AG04449 (cell line): ENCODE data around the gene PRKN.

Experiments
- CTCF ChIA-PET: fragments of 350-600 bp; formaldehyde crosslinking; extraction: SDS; loops from one replicate; lab custom pipeline; 2021; ENCODE audit warnings: antibody characterized with exemption; lab: Yijun Ruan, JAX
- POLR2A ChIA-PET: fragments of 400-600, 350-600 bp; formaldehyde crosslinking; extraction: SDS; loops from one replicate; lab custom pipeline; 2020; ENCODE audit warnings: antibody characterized with exemption, inconsistent platforms; lab: Yijun Ruan, JAX
- DNase-seq: peaks from one replicate; pipeline ENCODE4 v3.0.0-alpha.2; 2010; ENCODE audit warnings: low read depth, low spot score
- H3K4me3 ChIP-seq: 2 replicates; pipeline ENCODE4 v1.5.1; 2011; ENCODE audit warnings: low read depth, mild to moderate bottlenecking, control low read depth, low read length
- TF ChIP-seq, protein P1 (sequence below): IDR thresholded peaks from one replicate; pipeline ENCODE4 v1.5.1; 2011; ENCODE audit warnings: mild to moderate bottlenecking, moderate library complexity, low read length, control low read depth, inconsistent platforms; ENCODE audit not compliant: insufficient read depth; ENCODE audit errors: missing control alignments

Gene PRKN

DNA sequence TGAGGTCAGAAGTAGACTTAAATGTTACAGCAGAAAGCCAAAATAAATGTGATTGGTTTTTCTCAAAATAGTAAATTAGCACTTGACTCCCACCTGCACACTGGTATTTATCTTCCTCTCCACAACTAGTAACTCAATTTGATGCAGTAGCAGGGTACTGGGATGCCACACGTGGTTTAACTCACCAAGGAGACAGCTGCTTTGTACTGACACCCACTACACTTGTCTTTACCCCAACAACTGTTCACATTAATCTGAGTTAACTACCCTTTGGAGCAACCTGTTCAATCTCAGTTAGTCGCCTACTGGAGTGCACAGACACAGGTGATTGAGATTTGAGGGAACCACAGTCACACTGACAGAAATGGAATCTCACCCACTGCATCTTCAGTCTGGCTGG, 242.1 kb downstream of the PRKN start:
- TF ChIP-seq, protein P1, sequence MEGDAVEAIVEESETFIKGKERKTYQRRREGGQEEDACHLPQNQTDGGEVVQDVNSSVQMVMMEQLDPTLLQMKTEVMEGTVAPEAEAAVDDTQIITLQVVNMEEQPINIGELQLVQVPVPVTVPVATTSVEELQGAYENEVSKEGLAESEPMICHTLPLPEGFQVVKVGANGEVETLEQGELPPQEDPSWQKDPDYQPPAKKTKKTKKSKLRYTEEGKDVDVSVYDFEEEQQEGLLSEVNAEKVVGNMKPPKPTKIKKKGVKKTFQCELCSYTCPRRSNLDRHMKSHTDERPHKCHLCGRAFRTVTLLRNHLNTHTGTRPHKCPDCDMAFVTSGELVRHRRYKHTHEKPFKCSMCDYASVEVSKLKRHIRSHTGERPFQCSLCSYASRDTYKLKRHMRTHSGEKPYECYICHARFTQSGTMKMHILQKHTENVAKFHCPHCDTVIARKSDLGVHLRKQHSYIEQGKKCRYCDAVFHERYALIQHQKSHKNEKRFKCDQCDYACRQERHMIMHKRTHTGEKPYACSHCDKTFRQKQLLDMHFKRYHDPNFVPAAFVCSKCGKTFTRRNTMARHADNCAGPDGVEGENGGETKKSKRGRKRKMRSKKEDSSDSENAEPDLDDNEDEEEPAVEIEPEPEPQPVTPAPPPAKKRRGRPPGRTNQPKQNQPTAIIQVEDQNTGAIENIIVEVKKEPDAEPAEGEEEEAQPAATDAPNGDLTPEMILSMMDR, result no peak
- no peak overlapping the region for H3K4me3 ChIP-seq
- POLR2A ChIA-PET, result no interaction called here
- CTCF ChIA-PET, result no interaction called here
- DNase-seq, result no peak

DNA sequence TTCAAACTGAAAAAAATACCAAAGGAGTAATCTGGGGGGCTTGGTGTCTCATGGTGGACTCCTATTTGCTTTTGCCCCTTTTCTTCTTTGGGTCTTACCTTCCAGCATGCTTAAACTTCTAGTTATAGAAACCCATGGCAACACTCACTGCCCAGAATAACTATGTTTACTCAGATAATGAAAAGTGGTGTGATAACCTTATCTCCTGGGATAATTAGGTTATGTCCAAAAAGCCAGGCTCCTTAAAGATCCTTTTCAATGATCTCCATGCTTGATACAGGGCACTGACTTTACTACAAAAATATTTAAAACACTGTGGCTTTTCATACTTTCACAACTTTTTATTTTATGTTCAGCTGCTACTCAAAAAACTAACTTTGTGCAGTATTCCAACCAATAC, 245.6 kb downstream of the PRKN start:
- no peak overlapping the region for H3K4me3 ChIP-seq
- DNase-seq, result no peak
- CTCF ChIA-PET, result no interaction called here
- TF ChIP-seq, protein P1, result no peak
- POLR2A ChIA-PET, result no interaction called here

DNA sequence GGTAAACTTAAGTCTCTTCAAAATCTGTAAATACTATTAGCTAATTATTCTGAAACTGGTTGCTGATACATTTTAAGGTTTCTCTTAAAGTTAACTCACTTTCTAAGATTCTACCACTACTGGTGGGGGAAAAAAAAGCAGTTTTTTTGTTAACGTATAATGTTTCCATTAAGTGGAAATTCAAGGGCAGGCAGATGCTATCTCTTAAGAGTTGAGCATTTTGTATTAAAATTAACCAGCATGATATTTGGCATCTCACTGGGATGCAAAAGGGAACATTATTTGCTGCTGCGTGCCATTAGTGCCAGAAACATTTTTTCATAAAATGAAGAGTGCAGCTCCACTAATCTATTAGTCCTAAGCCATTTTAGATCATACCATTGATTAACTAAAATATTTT, 246.2 kb downstream of the PRKN start:
- H3K4me3 ChIP-seq, result no peak overlapping the region
- TF ChIP-seq, protein P1, result no peak
- no peak for DNase-seq
- ChIA-PET POLR2A (no interaction called here), CTCF (no interaction called here)

DNA sequence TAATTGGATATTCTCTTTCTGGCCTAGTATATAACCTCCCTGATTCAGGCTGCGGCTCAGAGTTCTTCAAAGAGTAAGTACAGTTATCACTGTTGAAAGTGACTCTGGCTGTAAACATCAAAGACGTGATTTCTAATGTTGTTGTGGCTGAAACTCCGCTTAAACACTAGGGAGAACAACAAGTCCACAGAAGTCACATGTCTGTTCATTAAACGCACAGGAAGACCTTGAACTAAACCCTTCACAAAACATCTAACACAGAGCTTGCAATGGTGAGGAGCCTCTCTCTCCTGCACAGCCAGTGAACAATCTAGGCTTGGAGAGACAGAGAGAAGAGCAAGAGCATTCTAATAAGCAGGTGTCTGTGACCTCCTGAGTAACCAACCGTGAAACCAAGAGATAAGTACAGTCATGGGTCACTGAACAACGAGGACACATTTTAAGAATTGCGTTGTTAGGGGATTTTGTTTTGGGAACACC, 249.3 kb downstream of the PRKN start:
- no peak overlapping the region for H3K4me3 ChIP-seq
- TF ChIP-seq, protein P1, result no peak
- DNase-seq, result no peak
- ChIA-PET CTCF (no interaction called here), POLR2A (no interaction called here)

DNA sequence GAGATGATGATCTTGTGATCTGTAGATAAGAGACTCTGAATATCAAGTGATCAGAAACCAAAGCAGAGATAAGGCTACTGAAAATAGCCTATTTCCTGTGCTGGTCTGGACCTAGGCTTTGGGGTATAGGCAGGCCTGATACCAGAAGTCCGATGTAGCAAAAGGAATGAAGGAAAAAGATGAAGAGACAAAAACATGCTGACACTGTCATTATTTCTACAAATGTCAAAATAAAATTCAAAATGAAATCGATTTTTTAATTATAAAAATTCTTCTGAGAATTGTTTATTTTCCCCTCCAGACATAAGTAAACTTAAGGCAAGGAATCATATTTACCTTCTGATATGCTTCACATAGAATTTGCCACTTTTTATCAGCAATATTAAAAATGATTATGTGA, 252.8 kb downstream of the PRKN start:
- no peak for DNase-seq
- H3K4me3 ChIP-seq, result no peak overlapping the region
- TF ChIP-seq, protein P1, result no peak
- CTCF ChIA-PET, result no interaction called here
- POLR2A ChIA-PET, result no interaction called here

DNA sequence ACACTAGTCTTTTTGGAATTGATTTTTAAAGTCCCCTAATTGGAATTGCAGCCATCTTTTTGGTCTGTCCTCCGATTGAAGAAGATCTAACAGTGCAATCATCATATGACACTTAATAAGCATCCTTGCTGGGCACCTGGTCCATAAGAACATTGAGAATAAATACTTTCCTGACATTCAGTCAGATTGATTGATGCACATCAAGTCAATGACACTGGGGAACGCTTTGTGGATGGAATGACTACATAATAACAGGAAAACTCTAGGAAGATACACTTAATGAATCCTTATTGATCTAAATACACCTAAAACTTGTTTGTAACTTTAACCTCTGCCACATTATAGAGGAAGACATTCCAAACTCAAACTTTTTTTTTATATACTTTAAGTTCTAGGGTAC, 255.7 kb downstream of the PRKN start:
- POLR2A ChIA-PET, result no interaction called here
- CTCF ChIA-PET, result no interaction called here

More for the DNA sequence above, 255.7 kb downstream of the PRKN start:
- H3K4me3 ChIP-seq, result no peak overlapping the region
- no peak for DNase-seq
- TF ChIP-seq, protein P1, result no peak
